Tibial artery (tissue), 4 donors: Measurements from ENCODE around the gene AXIN1.

Source experiments
- DNase-seq, 2 donors: peaks; one replicate each; pipeline ENCODE4 v3.0.0-alpha.2; 2019
- H3K27ac ChIP-seq, 2 donors: fragments of 200-600 bp; sonication (generic) in 1 of 2; 1 replicate in 1 of 2; 2 replicates in 1 of 2; pipeline ENCODE4 v1.5.1; 2018 to 2019; ENCODE audit warnings: mild to moderate bottlenecking in 1 of 2
- H3K27me3 ChIP-seq, 2 donors: fragments of 200-600 bp; sonication (generic) in 1 of 2; one replicate each; pipeline versions ENCODE4 v1.5.1 to v1.6.0; 2016 to 2019
- H3K36me3 ChIP-seq, 3 donors: fragments of 200-600 bp; sonication (generic) in 2 of 3; one replicate each; pipeline ENCODE4 v1.5.1; 2016 to 2019; ENCODE audit warnings: mild to moderate bottlenecking in 2 of 3
- H3K4me1 ChIP-seq, 4 donors: fragments of 200-600 bp; sonication (generic) in 2 of 4; 1 replicate in 3 of 4; 2 replicates in 1 of 4; pipeline ENCODE4 v1.5.1; 2016 to 2019
- H3K4me3 ChIP-seq, 2 donors: fragments of 200-600 bp; sonication (generic) in 1 of 2; 1 replicate in 1 of 2; 2 replicates in 1 of 2; pipeline ENCODE4 v1.5.1; 2018 to 2019; ENCODE audit warnings: mild to moderate bottlenecking in 2 of 2
- H3K9me3 ChIP-seq, 3 donors: fragments of 200-600 bp; sonication (generic) in 1 of 3; one replicate each; pipeline ENCODE4 v1.5.1; 2016 to 2019
- CTCF ChIP-seq, 2 experiments: fragments of 200-600 bp in 1 of 2; fragments of 450-650 bp in 1 of 2; IDR thresholded peaks; one replicate each; pipeline ENCODE4 v1.5.1; 2017 to 2019; ENCODE audit warnings: antibody characterized with exemption in 2 of 2, mild to moderate bottlenecking in 1 of 2, moderate library complexity in 1 of 2
- intact Hi-C: fragments of 100-400 bp; cut with DNase I; formaldehyde crosslinking; loops from one replicate; pipeline ENCODE4 v1.15.0; 2023; ENCODE audit warnings: low total_unique reads

The AXIN1 gene

GRCh38 chr16:264440-264951 lies 88.0 kb downstream of the AXIN1 start:
- no peak for TF ChIP-seq CTCF (IDR thresholded peaks at IDR 0.05)
- intact Hi-C loops, result no loop called here
- peak in 1 of 2 donors; percentile 64 for DNase-seq
- H3K27me3 ChIP-seq, result no peaks in the 10 kb centered on the region
- H3K4me3 ChIP-seq, result no peak overlapping the region
- no peaks in the 10 kb centered on the region for H3K9me3 ChIP-seq
- H3K27ac ChIP-seq, result no peak overlapping the region
- peaks cover 42 to 63% (median 56%) of the 10 kb centered on the region in 3 donors for H3K36me3 ChIP-seq
- H3K4me1 ChIP-seq, result no peaks in the 10 kb centered on the region

DNA sequence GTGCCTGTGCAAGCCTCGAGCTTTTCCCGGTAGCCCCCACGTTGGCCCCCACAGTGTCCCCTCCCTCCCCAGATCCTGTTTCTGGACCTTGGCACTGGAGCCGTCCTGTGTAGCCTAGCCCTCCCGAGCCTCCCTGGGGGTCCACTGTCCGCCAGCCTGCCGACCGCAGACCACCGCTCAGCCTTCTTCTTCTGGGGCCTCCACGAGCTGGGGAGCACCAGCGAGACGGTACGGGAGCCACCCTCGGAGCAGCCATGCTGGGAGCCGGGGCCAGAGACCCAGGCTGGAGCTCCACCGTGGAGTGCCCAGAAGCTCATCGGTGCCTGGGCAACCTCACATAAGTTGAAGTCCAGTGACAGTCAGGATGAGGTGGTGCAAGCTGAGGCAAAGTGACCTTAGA lies 88.6 kb downstream of the AXIN1 start:
- H3K27ac ChIP-seq, result no peak overlapping the region
- no peaks in the 10 kb centered on the region for H3K27me3 ChIP-seq
- H3K4me1 ChIP-seq, result no peaks in the 10 kb centered on the region
- no peak for DNase-seq
- no peaks in the 10 kb centered on the region for H3K9me3 ChIP-seq
- intact Hi-C loops, result no loop called here
- TF ChIP-seq CTCF (IDR thresholded peaks at IDR 0.05), result no peak
- H3K36me3 ChIP-seq, result peaks cover 42 to 69% (median 60%) of the 10 kb centered on the region in 3 donors
- H3K4me3 ChIP-seq, result no peak overlapping the region

DNA sequence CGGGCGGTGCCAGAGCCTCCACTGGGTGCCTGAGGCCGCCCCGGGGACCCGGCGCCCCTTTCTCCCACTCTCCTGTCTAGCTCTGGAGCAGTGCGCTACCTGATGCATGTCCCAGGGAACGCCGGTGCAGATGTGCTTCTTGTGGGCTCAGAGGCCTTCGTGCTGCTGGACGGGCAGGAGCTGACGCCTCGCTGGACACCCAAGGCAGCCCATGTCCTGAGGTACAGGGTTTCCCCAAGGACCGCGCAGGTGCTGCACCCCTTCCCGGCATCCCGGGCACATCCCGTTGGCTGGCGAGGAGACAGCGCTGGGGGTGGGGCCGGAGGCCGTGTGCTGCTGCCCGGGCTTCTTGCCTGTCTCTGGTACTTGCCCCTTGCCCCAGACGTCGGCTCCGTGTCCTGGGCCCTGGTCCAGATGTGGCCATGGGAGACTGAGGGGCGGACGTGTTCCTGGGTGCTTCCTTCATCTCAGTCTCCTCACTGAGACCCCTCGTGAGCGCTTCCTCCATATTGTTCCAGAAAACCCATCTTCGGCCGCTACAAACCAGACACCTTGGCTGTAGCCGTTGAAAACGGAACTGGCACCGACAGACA lies 89.2 kb downstream of the AXIN1 start:
- intact Hi-C loops, result no loop called here
- no peak for DNase-seq
- H3K4me3 ChIP-seq, result no peak overlapping the region
- no peaks in the 10 kb centered on the region for H3K9me3 ChIP-seq
- H3K27me3 ChIP-seq, result no peaks in the 10 kb centered on the region
- H3K27ac ChIP-seq, result no peak overlapping the region
- no peaks in the 10 kb centered on the region for H3K4me1 ChIP-seq
- H3K36me3 ChIP-seq, result peaks cover 42 to 75% (median 60%) of the 10 kb centered on the region in 3 donors
- TF ChIP-seq CTCF (IDR thresholded peaks at IDR 0.05), result no peak

- no peak for DNase-seq
- Histone ChIP-seq H3K36me3 (peaks cover 42 to 77% (median 60%) of the 10 kb centered on the region in 3 donors), H3K4me1 (no peaks in the 10 kb centered on the region), H3K4me3 (no peak overlapping the region), H3K27ac (no peak overlapping the region), H3K9me3 (no peaks in the 10 kb centered on the region), H3K27me3 (no peaks in the 10 kb centered on the region)
- no peak for TF ChIP-seq CTCF (IDR thresholded peaks at IDR 0.05)
- intact Hi-C loops, result no loop called here
Observed at GRCh38 chr16:262121-262745, 90.3 kb downstream of the AXIN1 start.

GRCh38 chr16:261031-261691 lies 91.4 kb downstream of the AXIN1 start:
- H3K36me3 ChIP-seq, result peaks cover 43 to 87% (median 60%) of the 10 kb centered on the region in 3 donors
- no peaks in the 10 kb centered on the region for H3K9me3 ChIP-seq
- no peak for TF ChIP-seq CTCF (IDR thresholded peaks at IDR 0.05)
- H3K4me3 ChIP-seq, result no peak overlapping the region
- no peak for DNase-seq
- no peak overlapping the region for H3K27ac ChIP-seq
- intact Hi-C loops, result no loop called here
- no peaks in the 10 kb centered on the region for H3K4me1 ChIP-seq
- H3K27me3 ChIP-seq, result no peaks in the 10 kb centered on the region
